Cardiac muscle cell (in vitro differentiated cells and primary cell): Measurements from ENCODE around the gene LCN9. TPM values are rescaled to one million over a fixed set of nuclear protein-coding genes. Genes with fewer than 3 reads are reported as not detected.

Experiments
- DNase-seq, 2 donors: peaks; one replicate each; pipeline versions ENCODE4 v3.0.0 to v3.0.0-alpha.2; 2010 to 2017; ENCODE audit warnings: low read depth in 1 of 2, low spot score in 1 of 2
- H3K27ac ChIP-seq: fragments of 200-600 bp; sonication (generic); 2 replicates; pipeline ENCODE4 v1.5.1; 2016
- H3K27me3 ChIP-seq: fragments of 200-600 bp; sonication (generic); 2 replicates; pipeline ENCODE4 v1.6.0; 2016; ENCODE audit warnings: control low read depth
- H3K36me3 ChIP-seq: fragments of 200-600 bp; sonication (generic); 2 replicates; pipeline ENCODE4 v1.5.1; 2016; ENCODE audit warnings: control low read depth
- H3K4me1 ChIP-seq: fragments of 200-600 bp; sonication (generic); 2 replicates; pipeline ENCODE4 v1.8.1; 2017; ENCODE audit warnings: low read depth, mild to moderate bottlenecking, mixed run types
- H3K4me3 ChIP-seq: fragments of 200-600 bp; sonication (generic); 2 replicates; pipeline ENCODE4 v1.5.1; 2016; ENCODE audit warnings: mild to moderate bottlenecking
- H3K9me3 ChIP-seq: fragments of 200-600 bp; sonication (generic); 2 replicates; pipeline ENCODE4 v1.5.1; 2017; ENCODE audit warnings: low read depth, mild to moderate bottlenecking, control low read depth
- CTCF ChIP-seq: IDR thresholded peaks from 2 replicates; pipeline ENCODE4 v1.5.1; 2012; ENCODE audit warnings: low read depth, mild to moderate bottlenecking, low read length
- polyA plus RNA-seq: library from polyadenylated mRNA; unstranded; fragments of >200 nt; fragmentation: Nextera tagmentation; extraction: Ambion mirVana; gene quantifications from 2 replicates; pipeline ENCODE4 v1.2.1, GENCODE V29; 2016
- total RNA-seq: library from RNA; depleted of rRNA; stranded (reverse); fragments of >200 nt; gene quantifications from 2 replicates; pipeline ENCODE4 v1.2.3, GENCODE V29; 2016

LCN9 gene
- total and polyA plus RNA-seq, 2 experiments from 2014 or later = 0.17 TPM; not detected in 1

- no peak for TF ChIP-seq CTCF
- Histone ChIP-seq H3K36me3 (no peaks in the 10 kb centered on the region), H3K4me3 (no peak overlapping the region), H3K27ac (no peak overlapping the region), H3K27me3 (no peaks in the 10 kb centered on the region), H3K4me1 (no peaks in the 10 kb centered on the region), H3K9me3 (no peaks in the 10 kb centered on the region)
- no peak for DNase-seq
Observed at GRCh38 chr9:135616619-135617537, 46.2 kb upstream of the LCN9 start.

GRCh38 chr9:135617538-135617900, 45.6 kb upstream of the LCN9 start:
- Histone ChIP-seq H3K36me3 (no peaks in the 10 kb centered on the region), H3K27ac (no peak overlapping the region), H3K27me3 (no peaks in the 10 kb centered on the region), H3K4me3 (no peak overlapping the region), H3K9me3 (no peaks in the 10 kb centered on the region), H3K4me1 (no peaks in the 10 kb centered on the region)
- DNase-seq = no peak
- TF ChIP-seq CTCF = no peak

- Histone ChIP-seq H3K9me3 (no peaks in the 10 kb centered on the region), H3K4me3 (no peak overlapping the region), H3K27me3 (no peaks in the 10 kb centered on the region), H3K4me1 (no peaks in the 10 kb centered on the region), H3K27ac (no peak overlapping the region), H3K36me3 (no peaks in the 10 kb centered on the region)
- TF ChIP-seq CTCF = no peak
- DNase-seq = no peak
Observed at GRCh38 chr9:135617991-135618411, 45.1 kb upstream of the LCN9 start.

- H3K36me3 ChIP-seq = no peaks in the 10 kb centered on the region
- no peaks in the 10 kb centered on the region for H3K9me3 ChIP-seq
- DNase-seq = no peak
- no peaks in the 10 kb centered on the region for H3K27me3 ChIP-seq
- TF ChIP-seq CTCF = no peak
- no peak overlapping the region for H3K4me3 ChIP-seq
- H3K27ac ChIP-seq = no peak overlapping the region
- no peaks in the 10 kb centered on the region for H3K4me1 ChIP-seq
Observed at GRCh38 chr9:135618866-135619598, 44.1 kb upstream of the LCN9 start.

- Histone ChIP-seq H3K27ac (no peak overlapping the region), H3K4me1 (no peaks in the 10 kb centered on the region), H3K27me3 (no peaks in the 10 kb centered on the region), H3K9me3 (no peaks in the 10 kb centered on the region), H3K4me3 (no peak overlapping the region), H3K36me3 (no peaks in the 10 kb centered on the region)
- TF ChIP-seq CTCF = no peak
- DNase-seq = no peak
Observed at GRCh38 chr9:135619599-135619886, 43.6 kb upstream of the LCN9 start.
